ENCODE results near the gene BAHCC1.

BAHCC1 gene

GRCh38 chr17:81465910-81466309 is 70.7 kb downstream of the BAHCC1 start:
- TF ChIP-seq CREB1 (IDR thresholded peaks at IDR 0.05; ENCODE audit: low read depth), result no peak
- no peak for TF ChIP-seq RAD21 (IDR thresholded peaks at IDR 0.05; ENCODE audit: low read depth)
- no peak for TF ChIP-seq MAX (IDR thresholded peaks at IDR 0.05)
- no peak for TF ChIP-seq YY1 (IDR thresholded peaks at IDR 0.05; ENCODE audit: low read depth)
- TF ChIP-seq TCF12 (IDR thresholded peaks at IDR 0.05; ENCODE audit: low read depth), result no peak
- TF ChIP-seq TEAD4 (IDR thresholded peaks at IDR 0.05), result no peak
- no peak for TF ChIP-seq FOXM1 (IDR thresholded peaks at IDR 0.05; ENCODE audit: borderline replicate concordance, low read depth)
- TF ChIP-seq USF1 (IDR thresholded peaks at IDR 0.05), result no peak
- TF ChIP-seq NFIC (IDR thresholded peaks at IDR 0.05), result no peak
- TF ChIP-seq ZBTB7A (IDR thresholded peaks at IDR 0.05; ENCODE audit: low read depth), result no peak
- no peak for TF ChIP-seq EP300 (IDR thresholded peaks at IDR 0.05; ENCODE audit: borderline replicate concordance)
- no peak for TF ChIP-seq CEBPB (IDR thresholded peaks at IDR 0.05)
- no peak for TF ChIP-seq REST (IDR thresholded peaks at IDR 0.05; ENCODE audit: low read depth)
- TF ChIP-seq EGR1 (IDR thresholded peaks at IDR 0.05), result no peak
- no peak for TF ChIP-seq TAF1 (IDR thresholded peaks at IDR 0.05; ENCODE audit: low read depth)

GRCh38 chr17:81466564-81467472 is 71.6 kb downstream of the BAHCC1 start:
- TF ChIP-seq FOXM1 (IDR thresholded peaks at IDR 0.05; ENCODE audit: borderline replicate concordance, low read depth) (no peak), CREB1 (IDR thresholded peaks at IDR 0.05; ENCODE audit: low read depth) (no peak)

- no peak for TF ChIP-seq FOXM1 (IDR thresholded peaks at IDR 0.05; ENCODE audit: borderline replicate concordance, low read depth)
- TF ChIP-seq MAX (IDR thresholded peaks at IDR 0.05), result no peak
- no peak for TF ChIP-seq TCF12 (IDR thresholded peaks at IDR 0.05; ENCODE audit: low read depth)
- TF ChIP-seq CREB1 (IDR thresholded peaks at IDR 0.05; ENCODE audit: low read depth), result no peak
- no peak for TF ChIP-seq RAD21 (IDR thresholded peaks at IDR 0.05; ENCODE audit: low read depth)
- TF ChIP-seq YY1 (IDR thresholded peaks at IDR 0.05; ENCODE audit: low read depth), result no peak
- no peak for TF ChIP-seq NFIC (IDR thresholded peaks at IDR 0.05)
- no peak for TF ChIP-seq USF1 (IDR thresholded peaks at IDR 0.05)
- no peak for TF ChIP-seq EGR1 (IDR thresholded peaks at IDR 0.05)
- no peak for TF ChIP-seq EP300 (IDR thresholded peaks at IDR 0.05; ENCODE audit: borderline replicate concordance)
- TF ChIP-seq CEBPB (IDR thresholded peaks at IDR 0.05), result no peak
- no peak for TF ChIP-seq ZBTB7A (IDR thresholded peaks at IDR 0.05; ENCODE audit: low read depth)
- TF ChIP-seq TAF1 (IDR thresholded peaks at IDR 0.05; ENCODE audit: low read depth), result no peak
- TF ChIP-seq TEAD4 (IDR thresholded peaks at IDR 0.05), result no peak
- no peak for TF ChIP-seq REST (IDR thresholded peaks at IDR 0.05; ENCODE audit: low read depth)
Observed at GRCh38 chr17:81468111-81468769, 73.0 kb downstream of the BAHCC1 start.

GRCh38 chr17:81468770-81469121 is 73.5 kb downstream of the BAHCC1 start:
- no peak for TF ChIP-seq MAX (IDR thresholded peaks at IDR 0.05)
- TF ChIP-seq CEBPB (IDR thresholded peaks at IDR 0.05), result no peak
- no peak for TF ChIP-seq RAD21 (IDR thresholded peaks at IDR 0.05; ENCODE audit: low read depth)
- no peak for TF ChIP-seq REST (IDR thresholded peaks at IDR 0.05; ENCODE audit: low read depth)
- no peak for TF ChIP-seq USF1 (IDR thresholded peaks at IDR 0.05)
